Superior temporal gyrus (tissue), 1 donor: Measurements from ENCODE around the gene KLRG1.

ENCODE experiments used
- DNase-seq: peaks from one replicate; pipeline ENCODE4 v3.0.0-alpha.2; 2016; ENCODE audit errors: extremely low spot score

The KLRG1 gene

DNA sequence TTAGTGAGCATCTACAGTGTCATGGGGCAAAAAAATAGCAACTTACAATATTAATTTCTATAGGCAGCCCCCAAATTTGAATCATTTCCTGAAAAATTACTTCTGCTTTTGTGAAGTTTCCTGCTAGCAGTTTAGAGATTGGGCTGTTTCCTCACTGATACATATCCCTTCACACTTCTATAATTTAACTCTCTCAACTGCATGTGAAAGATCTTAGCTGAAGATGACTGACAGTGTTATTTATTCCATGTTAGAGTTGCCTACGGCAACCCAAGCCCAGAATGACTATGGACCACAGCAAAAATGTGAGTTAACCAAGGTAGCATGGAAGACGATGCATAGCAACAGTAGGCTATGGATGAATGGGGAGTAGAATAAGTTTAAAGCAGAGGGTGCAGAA, at the start of gene KLRG1:
Gene KLRG1 (plus strand): TSS at position 134 of the 400 bp plus-strand sequence. CDS start 90 bp downstream, at position 224.
- DNase-seq: no peak

DNA sequence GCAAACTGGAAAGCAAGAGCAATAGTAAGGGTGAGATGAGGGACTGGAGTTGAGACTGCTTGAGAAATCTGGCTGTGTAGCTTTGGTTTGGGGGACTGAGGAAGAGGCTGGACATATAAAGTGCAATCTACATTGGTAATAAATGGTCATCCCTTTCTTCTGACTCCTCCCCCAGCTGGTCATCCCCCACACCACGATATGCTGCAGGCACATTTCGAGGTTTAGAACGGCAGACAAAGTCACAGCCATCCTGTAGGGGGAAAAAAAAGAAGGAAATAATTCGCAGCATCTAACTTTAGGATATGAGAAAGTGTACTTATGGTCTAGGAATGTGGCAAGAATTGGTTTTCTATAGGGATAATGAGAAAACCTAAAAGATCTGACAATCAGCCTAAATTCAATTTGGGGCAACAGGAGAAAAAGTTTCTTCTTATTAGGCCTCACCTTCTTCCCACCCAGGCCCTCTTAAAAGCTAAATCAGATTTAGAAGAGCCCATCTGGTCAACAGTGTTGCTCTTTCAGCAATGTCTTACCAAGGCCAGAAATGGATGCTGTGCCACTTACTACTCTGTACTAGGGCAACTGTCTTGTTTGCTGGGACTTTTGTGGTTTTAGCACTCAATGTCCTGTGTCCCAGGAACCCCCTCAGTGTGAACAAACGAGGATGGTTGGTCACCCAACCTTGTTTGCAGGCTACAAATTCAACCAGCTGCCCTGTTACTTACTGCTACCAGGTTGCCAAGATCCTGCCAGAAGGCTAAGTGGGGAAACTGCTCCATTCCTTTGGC, 47.5 kb upstream of the KLRG1 start:
- no peak for DNase-seq

DNA sequence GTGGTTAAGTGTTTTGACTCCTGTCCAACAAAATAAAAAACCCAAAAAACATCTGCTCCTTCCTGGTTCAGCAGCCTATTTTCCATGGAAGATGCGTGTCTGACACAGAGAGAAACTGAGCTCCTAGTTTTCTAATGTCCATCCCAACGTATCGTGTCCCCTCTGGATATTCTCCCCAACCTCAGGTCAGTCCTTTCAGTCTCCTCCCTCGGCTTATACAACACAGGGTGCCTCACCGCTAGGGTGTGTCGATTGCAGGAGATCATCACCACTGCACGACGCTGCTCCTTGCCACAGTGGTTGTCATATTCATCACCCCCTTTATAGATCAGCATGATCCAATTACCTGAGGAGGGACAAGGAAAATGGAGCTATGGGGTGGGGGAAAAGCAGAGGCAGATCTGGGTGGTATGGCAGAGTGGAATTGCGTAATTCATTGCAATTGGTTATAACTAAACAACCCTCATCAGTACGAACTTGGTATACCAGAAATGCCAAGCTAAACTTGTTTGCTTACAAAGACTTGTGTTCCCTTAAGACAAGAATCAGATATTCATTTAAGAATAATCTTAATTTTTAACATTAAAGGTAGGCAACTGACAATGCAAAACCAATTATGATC, 45.7 kb upstream of the KLRG1 start:
- DNase-seq: no peak

DNA sequence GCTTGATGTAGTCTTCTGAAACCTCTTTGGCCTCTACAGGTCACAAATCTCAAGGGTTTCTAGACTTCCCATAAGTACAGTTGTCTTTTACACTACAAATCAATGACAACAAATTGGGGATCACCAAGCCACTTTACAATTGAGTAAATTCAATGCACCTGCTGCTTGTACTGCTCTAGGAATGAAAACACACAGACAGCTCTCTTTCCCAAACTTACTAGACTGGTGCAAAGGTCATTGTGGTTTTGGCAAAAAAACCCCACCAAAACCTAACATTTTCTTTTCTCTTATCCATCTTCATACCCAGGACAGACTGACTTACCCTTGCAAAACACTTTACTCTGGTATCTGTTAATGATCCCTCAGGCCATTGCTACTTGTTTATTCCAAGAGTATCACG, 42.6 kb upstream of the KLRG1 start:
- no peak for DNase-seq

DNA sequence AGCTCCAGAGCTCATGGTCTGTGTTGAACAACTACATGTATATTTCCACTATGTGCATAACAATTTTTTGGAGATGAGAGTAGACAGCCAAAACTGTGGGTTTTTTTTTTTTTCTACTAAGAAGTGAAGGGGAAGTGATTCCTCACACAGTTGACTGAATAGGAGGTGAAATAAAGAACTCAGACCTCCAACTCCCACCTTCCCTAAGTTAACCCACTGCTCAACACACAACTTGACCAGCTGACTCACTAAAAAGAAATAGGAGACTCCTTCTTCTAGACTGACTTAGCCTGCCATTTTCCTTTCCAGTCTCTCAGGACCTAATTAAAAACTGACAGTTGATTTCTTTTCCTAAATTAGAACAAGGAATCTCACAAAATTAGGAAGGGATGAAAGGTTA, 41.6 kb upstream of the KLRG1 start:
- DNase-seq: no peak

DNA sequence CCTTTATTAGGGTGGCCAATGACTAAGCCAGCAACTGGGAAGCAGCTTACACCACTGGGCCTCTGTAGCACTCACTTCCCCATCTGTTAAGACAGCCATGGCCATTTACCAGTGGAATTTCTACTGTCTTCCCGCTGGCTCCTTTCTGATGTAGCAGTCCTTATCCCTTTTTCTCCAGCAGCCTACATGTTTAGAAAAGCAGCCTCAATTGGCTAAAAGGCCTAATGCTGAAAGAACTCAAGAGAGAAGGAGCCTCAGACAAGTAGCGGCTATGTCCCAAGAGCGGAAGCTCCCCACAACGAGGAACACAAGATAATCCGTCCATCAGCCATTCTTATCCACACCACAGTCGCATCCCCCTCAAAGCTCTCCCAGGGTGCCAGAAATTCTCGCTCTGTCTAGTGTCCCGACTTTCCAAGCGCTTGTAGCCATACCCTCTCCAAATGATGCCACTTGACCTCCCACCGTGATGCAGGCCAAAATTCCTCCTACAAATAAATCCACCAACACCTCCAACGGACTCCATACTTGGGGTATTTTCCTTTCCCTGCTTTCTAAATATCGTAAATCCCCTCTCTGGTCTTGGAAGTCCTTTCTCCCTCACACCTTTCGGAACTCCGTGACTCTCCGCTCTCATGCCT, 40.5 kb upstream of the KLRG1 start:
- no peak for DNase-seq

DNA sequence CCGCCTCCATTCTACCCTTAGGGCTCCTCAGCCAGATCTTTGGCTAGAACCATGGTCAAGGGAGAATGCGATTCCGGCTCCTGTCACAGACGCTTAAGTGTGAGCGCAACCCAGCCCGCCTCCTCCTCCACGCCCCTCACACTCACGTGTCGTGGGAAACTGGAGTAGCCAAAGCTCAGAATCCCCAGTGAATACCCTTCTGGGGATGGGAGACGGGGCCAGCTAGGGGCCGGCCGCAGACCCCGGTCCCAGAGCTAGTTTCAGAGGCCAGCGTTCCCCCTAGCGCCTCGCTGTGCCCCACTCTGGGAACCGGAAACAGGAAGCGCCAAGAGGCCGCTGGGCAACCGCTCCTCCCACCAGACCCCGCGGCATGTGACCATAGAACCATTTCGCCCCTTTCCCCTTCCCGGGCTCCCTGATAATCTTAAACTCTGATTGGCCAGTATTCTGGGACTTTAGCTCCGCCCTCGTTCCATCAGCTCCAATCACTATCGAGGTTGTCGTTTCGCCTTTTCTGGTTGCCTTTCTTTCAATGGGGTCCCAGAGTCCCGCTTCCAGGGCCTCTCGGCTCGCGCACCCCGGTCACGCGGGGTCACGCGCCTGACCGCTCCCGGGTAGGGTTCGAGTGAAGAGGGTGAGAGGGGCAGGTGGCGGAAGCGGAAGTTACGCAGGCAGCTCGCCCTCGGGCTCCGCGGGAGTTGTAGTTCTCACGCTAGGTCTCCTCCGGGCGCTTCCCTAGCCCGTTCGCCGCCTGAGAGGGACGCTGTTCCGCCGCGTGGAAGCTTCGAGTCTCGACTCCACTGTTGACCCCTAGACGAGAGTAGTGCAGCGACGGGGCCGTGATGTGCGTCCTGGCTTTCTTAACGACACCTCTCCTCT, 39.8 kb upstream of the KLRG1 start, which contains the start of gene M6PR:
Gene M6PR (minus strand): TSS at position 304 of the 879 bp plus-strand sequence. CDS start 3,241 bp downstream, outside the sequence.
- peak; percentile 99 for DNase-seq

DNA sequence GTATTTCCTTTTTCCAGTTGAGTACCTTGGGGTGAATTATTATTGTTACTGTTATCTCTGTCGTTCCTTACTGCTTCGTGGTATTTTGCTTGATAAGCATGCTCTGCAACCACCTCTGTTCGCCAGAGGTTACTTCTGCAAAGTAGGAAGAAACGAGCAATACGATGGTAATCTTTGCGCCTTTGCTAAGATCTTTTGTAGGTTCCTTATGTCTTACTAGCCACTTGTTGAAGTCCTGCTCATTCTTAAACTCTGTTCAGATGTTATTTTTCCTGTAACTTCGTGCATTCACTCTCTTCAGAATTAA, 39.2 kb upstream of the KLRG1 start:
- no peak for DNase-seq

DNA sequence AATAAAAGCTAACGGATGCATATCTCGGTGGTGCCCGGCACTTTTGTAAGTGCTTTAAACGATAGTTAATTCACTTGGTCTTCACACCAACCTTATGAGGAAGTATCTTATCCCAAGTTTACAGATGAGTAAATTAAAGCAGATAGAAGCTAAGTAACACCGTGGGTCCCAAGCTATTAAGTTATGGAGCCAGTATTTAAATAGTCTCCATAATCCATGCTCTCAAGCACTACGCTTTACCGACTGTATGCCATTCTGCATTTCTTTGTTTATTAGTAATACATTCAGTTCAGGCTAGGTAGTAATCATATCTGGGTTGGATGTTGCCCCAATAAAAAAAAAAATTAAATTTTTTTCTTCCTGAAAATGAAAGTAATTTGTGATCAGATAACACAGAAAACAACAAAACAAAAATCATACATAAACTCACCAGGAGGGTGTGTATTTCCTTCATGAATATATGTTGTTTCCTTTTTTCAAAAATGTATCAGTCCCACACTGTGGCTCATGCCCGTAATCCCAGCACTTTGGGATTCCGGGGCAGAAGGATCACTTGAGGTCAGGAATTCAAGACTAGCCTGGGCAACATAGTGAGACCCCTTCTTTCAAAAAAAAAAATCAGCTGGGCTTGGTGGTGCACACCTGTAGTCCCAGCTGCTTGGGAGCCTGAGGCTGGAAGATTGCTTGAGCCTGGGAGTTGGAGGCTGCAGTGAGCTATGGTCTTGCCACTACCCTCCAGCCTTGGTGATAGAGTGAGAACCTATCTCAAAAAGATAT, 38.5 kb upstream of the KLRG1 start:
- DNase-seq: no peak

DNA sequence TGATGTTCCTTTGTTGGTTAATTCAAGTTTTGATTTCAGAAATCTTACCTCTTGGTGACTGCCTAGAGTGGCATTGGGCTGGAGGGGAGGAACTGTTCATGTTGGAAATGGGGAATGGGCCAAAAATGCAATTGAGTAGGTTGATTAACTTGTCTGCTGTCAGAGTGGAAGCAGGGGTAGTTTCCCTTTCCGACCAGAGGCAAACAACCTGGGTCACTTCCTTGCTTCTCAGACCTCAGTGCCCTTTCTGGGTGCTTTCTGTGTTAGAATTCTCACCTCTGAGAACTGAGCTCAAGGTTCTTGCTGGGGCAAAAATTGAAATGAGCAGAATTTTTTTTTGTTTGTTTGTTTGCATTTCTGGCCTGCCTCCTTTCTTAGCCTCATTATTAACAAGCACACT, 37.6 kb upstream of the KLRG1 start:
- DNase-seq: no peak

DNA sequence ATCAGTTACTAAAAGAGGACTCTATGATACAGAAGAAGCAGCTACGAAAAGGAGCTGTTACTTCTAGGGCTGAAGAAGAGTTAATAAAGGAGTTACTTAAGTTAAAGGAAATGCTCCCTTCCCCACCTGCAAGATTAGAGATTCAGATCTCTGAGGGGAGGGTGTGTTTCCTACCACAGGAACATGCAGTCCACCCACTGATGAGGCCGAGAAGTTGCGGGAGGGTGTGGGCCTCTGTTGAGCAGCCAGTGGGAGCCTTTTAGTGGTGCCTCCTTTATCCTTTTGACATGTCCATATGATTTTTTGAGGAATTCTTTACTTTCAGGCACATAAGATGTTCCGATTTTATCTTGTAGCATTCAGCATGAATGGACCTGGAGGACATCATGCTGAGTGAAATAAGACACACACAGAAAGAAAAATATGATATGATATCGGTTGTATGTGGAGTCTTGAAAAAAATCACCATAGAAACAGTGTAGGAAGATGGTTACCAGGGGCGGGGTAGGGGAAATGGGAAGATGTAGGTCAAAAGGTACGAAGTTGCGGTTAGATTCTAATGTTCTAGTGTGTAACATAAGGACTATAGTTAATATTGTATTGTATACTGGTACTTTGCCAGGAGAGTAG, 35.5 kb upstream of the KLRG1 start:
- no peak for DNase-seq

DNA sequence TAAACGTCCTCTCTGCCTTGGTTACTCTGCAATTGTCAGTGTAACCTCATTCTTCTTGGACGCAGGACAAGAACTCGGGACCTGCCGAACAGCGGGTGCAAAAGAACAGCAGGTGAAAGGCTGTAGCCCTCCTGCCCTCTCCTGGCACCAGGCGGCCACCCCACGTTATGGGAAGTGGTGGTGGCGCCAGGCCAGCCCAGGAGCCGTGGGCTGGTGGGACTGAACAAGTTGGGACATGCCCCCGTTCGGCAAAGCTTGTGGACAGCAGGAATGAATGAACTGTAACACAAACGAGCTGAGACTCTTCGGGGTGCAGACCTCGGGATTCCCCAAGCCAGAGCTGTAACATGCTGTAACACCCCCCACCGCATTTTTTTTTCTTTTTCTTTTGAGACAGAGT, 33.3 kb upstream of the KLRG1 start:
- no peak for DNase-seq

DNA sequence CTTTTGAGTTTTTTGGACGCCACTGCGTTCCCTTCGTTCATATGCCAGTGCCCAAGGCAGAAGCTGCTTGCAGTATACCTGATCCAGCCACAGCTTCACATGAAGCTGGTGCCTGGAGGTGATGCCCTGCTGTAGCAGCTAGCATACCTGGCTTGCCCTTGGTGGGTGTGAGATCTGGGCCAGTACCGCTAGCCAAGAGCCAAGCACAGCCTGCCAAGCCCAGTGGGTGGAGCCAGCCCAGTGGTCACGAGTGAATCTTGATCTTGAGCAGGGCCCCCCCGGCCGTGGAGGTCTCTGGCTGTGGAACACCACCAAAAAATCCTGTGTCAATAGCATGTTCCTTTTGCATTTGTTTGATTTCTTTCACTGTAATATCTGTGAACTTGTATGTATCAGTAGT, 32.6 kb upstream of the KLRG1 start:
- DNase-seq: no peak

DNA sequence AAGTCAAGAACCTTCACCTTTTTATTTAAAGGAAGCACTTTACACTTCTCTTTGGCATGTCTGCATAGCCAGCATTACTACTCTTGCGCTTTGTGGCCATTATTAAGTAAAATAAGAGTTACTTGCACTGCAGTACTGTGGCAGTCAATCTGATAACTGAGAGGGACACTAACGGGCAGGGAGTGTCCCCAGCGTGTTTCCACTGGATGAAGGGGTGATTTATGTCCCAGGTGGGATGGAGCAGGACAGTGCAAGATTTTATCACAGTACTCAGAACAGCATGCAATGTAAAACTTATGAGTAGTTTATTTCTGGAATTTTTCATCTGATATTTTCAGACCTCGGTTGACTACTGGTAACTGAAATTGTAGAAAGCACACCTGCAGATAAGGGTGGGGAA, 31.8 kb upstream of the KLRG1 start:
- DNase-seq: no peak

DNA sequence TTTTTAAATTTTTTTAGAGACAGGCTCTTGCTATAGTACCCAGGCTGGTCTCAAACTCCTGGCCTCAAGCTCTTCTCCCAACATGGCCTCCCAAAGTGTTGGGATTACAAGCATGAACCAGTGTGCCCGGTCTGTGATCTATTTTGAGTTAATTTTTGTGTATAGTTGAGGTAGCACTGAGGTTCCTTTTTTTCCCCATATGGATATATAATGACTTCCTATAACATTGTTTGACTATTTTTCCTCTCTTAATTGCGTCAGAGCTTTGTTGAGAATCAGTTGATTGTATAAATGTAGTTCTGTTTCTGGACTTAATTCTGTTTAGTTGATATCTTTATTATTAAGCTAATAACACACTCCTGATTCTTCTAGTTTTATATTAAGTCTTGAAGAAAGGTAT, 31.3 kb upstream of the KLRG1 start:
- DNase-seq: no peak

DNA sequence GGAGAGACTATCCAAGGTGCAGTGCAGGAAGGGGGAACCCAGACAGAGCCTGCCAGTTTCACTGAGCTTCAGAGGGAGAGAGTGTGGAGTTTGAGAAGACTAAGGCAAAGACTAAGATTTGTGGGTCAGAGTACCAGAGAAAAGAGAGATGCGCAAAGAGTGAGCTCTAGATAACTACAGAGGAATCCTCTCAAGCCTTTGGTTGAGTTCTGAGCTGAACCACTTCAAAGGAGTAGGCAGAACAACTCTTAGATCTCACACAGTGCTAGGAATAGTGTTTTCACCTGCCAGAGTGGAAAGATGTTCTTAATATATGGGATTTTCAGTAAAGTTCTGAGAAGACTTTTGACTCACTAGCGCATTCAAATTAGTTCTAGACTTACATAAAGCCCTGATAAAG, 29.2 kb upstream of the KLRG1 start:
- DNase-seq: no peak

DNA sequence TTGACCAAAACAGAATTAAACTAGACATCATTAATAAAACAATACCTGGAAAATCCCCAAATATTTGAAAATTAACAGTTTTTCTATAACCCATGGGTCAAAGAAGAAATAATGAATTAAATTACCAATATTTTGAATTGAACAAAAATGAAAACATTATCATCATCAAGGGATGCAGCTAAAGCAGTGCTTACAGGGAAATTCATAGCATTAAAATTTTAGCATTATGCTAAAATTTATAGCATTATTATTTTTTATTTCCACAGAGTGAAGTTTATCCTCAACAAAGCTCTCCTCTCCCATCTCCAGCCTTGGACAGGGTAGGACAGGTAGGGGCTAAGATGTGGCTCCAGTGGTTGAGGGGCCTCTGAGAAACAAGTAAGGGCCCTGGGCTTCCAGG, 20.6 kb upstream of the KLRG1 start:
- DNase-seq: no peak

DNA sequence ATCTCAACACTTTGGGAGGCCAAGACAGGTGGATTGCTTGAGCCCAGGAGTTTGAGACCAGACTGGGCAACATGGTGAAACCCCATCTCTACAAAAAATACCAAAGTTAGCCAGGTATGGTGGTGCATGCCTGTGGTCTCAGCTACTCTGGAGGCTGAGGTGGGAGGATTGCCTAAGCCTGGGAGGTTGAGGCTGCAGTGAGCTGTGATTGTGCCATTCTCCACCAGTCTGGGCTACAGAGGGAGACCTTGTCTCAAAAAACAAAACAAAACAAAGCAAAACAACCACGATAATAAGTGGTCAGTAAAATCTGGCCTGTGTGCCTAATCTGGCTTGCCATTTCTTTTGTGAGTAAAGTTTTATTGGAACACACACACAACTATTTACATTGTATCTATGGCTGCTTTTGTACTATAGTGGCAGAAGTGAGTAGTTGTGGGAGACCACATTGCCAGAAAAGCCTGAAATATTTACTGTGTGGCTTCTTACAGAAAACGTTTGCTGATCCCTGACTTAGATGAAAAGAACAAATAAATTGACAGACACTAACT, 19.4 kb upstream of the KLRG1 start:
- DNase-seq: no peak

DNA sequence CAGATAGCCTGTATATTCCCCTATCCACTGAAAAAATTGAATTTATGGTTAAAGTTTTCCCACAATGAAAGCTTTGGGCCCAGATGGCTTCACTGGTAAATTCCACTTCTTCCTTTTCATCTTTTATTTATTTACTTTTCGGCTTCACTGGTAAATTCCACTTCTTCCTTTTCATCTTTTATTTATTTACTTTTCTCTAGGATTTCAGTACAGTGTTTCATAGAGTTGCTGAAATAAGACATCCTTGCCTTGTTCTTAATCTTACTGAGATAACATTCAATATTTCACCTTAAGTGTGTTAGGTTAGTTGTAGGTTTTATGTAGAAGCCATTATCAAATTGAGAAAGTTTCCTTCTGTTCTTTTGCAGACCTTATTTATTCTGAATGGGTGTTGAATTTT, 18.9 kb upstream of the KLRG1 start:
- DNase-seq: no peak

DNA sequence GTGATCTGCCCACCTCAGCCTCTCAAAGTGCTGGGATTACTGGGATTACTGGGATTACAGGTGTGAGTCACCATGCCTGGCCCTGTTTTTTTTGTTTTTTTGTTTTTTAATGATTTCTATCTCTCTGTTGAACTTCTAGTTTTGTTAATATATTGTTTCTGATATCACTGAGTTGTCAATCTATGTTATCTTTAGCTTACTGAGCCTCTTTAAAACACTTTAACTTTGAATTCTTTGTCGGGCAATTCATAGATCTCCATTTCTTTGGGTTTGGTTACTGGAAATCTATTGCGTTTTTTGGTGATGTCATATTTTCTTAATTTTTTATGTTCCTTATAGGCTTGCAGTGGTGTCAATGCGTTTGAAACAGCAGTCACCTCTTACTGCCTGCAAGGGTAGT, 9.2 kb upstream of the KLRG1 start:
- DNase-seq: no peak
